SK-N-MC (cell line): ENCODE results near the gene DOK3.

Experiments used
- EZH2 ChIP-seq: fragments of 200-600 bp; sonication (generic); IDR thresholded peaks from one replicate; pipeline ENCODE4 v1.6.1; 2017; ENCODE audit warnings: antibody characterized with exemption
- FOXP2 ChIP-seq: optimal IDR thresholded peaks from 2 replicates; pipeline ENCODE3; 2011; ENCODE audit warnings: mild to moderate bottlenecking, moderate library complexity; ENCODE audit not compliant: insufficient read depth; ENCODE audit errors: extremely low read length, control extremely low read depth
- POLR2AphosphoS5 ChIP-seq: IDR thresholded peaks from 2 replicates; pipeline ENCODE4 v1.6.1; 2012; ENCODE audit warnings: mild to moderate bottlenecking, low read depth, low read length, borderline replicate concordance

- no peak for TF ChIP-seq EZH2
- no peak for TF ChIP-seq POLR2AphosphoS5
- no peak for TF ChIP-seq FOXP2
These were observed 6.0 kb upstream of the DOK3 start for GRCh38 chr5:177515580-177515979.
